Trophoblast cell (in vitro differentiated cells and primary cell): ENCODE measurements around the gene ZNF469.

Experiments
- DNase-seq, 2 donors: peaks; one replicate each; pipeline ENCODE4 v3.0.0-alpha.2; 2016
- H2AFZ ChIP-seq: 2 replicates; pipeline ENCODE4 v1.6.1; 2013; ENCODE audit warnings: low read length, moderate library complexity, mild to moderate bottlenecking; ENCODE audit not compliant: insufficient read depth, poor library complexity
- H2AK5ac ChIP-seq: 2 replicates; pipeline ENCODE4 v1.6.1; 2013; ENCODE audit warnings: mild to moderate bottlenecking, low read length
- H2BK120ac ChIP-seq: 2 replicates; pipeline ENCODE4 v1.6.1; 2013; ENCODE audit warnings: low read length, mild to moderate bottlenecking, moderate library complexity; ENCODE audit not compliant: insufficient read depth, poor library complexity
- H2BK12ac ChIP-seq: 2 replicates; pipeline ENCODE4 v1.6.1; 2013; ENCODE audit warnings: mild to moderate bottlenecking, low read length, moderate library complexity
- H2BK5ac ChIP-seq: 2 replicates; pipeline ENCODE4 v1.6.1; 2013; ENCODE audit warnings: low read length, low read depth, moderate library complexity, mild to moderate bottlenecking; ENCODE audit not compliant: poor library complexity
- H3K14ac ChIP-seq: 2 replicates; pipeline ENCODE4 v1.6.1; 2013; ENCODE audit warnings: mild to moderate bottlenecking, low read length
- H3K18ac ChIP-seq: 2 replicates; pipeline ENCODE4 v1.6.1; 2013; ENCODE audit warnings: mild to moderate bottlenecking, low read length
- H3K23ac ChIP-seq: 2 replicates; pipeline ENCODE4 v1.6.1; 2013; ENCODE audit warnings: low read length
- H3K27ac ChIP-seq: 2 replicates; pipeline ENCODE4 v1.5.1; 2013; ENCODE audit warnings: low read depth, mild to moderate bottlenecking, inconsistent platforms, low read length, moderate library complexity
- H3K27me3 ChIP-seq: 2 replicates; pipeline ENCODE4 v1.6.1; 2013; ENCODE audit warnings: inconsistent platforms, mild to moderate bottlenecking, low read length, moderate library complexity; ENCODE audit not compliant: insufficient read depth
- H3K36me3 ChIP-seq, 2 experiments: 1 replicate in 1 of 2; 2 replicates in 1 of 2; pipeline ENCODE4 v1.6.1; 2013; ENCODE audit warnings: low read length in 2 of 2, mild to moderate bottlenecking in 2 of 2, moderate library complexity in 1 of 2; ENCODE audit not compliant: insufficient read depth in 2 of 2, control insufficient read depth in 1 of 2
- H3K4ac ChIP-seq: 2 replicates; pipeline ENCODE4 v1.6.1; 2013; ENCODE audit warnings: low read depth, mild to moderate bottlenecking, low read length, moderate library complexity
- H3K4me1 ChIP-seq, 2 experiments: 1 replicate in 1 of 2; 2 replicates in 1 of 2; pipeline ENCODE4 v1.6.1; 2013; ENCODE audit warnings: low read length in 2 of 2, mild to moderate bottlenecking in 2 of 2, moderate library complexity in 1 of 2; ENCODE audit not compliant: insufficient read depth in 2 of 2, control insufficient read depth in 1 of 2
- H3K4me2 ChIP-seq: 2 replicates; pipeline ENCODE4 v1.6.1; 2013; ENCODE audit warnings: inconsistent platforms, mild to moderate bottlenecking, low read length, moderate library complexity
- H3K4me3 ChIP-seq: 2 replicates; pipeline ENCODE4 v1.5.1; 2013; ENCODE audit warnings: mild to moderate bottlenecking, low read depth, low read length, inconsistent platforms
- H3K79me1 ChIP-seq: one replicate; pipeline ENCODE4 v1.6.1; 2013; ENCODE audit warnings: low read length
- H3K79me2 ChIP-seq: 2 replicates; pipeline ENCODE4 v1.6.1; 2013; ENCODE audit warnings: low read length, mild to moderate bottlenecking; ENCODE audit not compliant: control insufficient read depth, insufficient read depth, poor library complexity
- H3K9ac ChIP-seq: 2 replicates; pipeline ENCODE4 v1.6.1; 2013; ENCODE audit warnings: mild to moderate bottlenecking, low read length
- H3K9me3 ChIP-seq: 2 replicates; pipeline ENCODE4 v1.6.1; 2013; ENCODE audit warnings: low read depth, mild to moderate bottlenecking, control low read depth, inconsistent platforms, low read length; ENCODE audit not compliant: insufficient read depth
- H4K12ac ChIP-seq: 2 replicates; pipeline ENCODE4 v1.6.1; 2013; ENCODE audit warnings: low read depth, mild to moderate bottlenecking, low read length, moderate library complexity
- H4K8ac ChIP-seq: 2 replicates; pipeline ENCODE4 v1.6.1; 2013; ENCODE audit warnings: low read depth, mild to moderate bottlenecking, low read length, moderate library complexity
- H4K91ac ChIP-seq: one replicate; pipeline ENCODE4 v1.6.1; 2013; ENCODE audit warnings: low read depth, mild to moderate bottlenecking, low read length, moderate library complexity
- WGBS: extraction: QIAGEN DNeasy Blood & Tissue Kit; methylation state at CpG from one replicate; pipeline ENCODE4 v1.1.7; 2013; ENCODE audit warnings: missing lambda C conversion rate; ENCODE audit not compliant: insufficient read length, insufficient coverage; ENCODE audit errors: extremely low coverage; 5-methylcytosine and 5-hydroxymethylcytosine counted together

The ZNF469 gene

DNA sequence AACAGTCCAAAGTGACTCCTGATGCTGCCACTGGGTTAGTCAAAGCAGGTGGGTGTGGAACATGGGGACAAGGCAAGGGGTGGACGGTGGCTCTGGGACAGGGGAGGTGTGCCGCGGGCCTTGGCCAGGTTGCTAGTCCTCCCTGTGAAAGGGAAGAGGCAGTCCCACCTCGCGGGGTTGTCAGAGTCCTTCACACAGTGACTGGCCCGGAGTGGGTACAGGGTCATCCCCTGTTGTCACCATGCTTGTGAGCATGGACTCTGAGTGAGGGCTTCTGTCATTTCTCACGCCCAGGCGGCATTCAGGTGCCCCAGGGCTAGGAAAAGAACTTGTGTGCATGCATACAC is 3.1 kb upstream of the ZNF469 start:
- Histone ChIP-seq H3K27ac (no peak overlapping the region), H3K36me3 (no peaks in the 10 kb centered on the region), H2AFZ (no peak overlapping the region), H3K23ac (no peak overlapping the region), H3K4me1 (peaks cover 0 to 2% of the 10 kb centered on the region in 2 experiments), H3K14ac (no peak overlapping the region), H3K4me2 (no peak overlapping the region), H3K79me1 (no peaks in the 10 kb centered on the region), H4K12ac (no peak overlapping the region), H3K9me3 (peaks cover 27% of the 10 kb centered on the region), H3K79me2 (no peaks in the 10 kb centered on the region), H2BK12ac (no peak overlapping the region), H2BK120ac (no peak overlapping the region), H3K9ac (no peak overlapping the region), H3K27me3 (peaks cover 26% of the 10 kb centered on the region), H4K8ac (no peak overlapping the region), H2AK5ac (no peak overlapping the region), H2BK5ac (no peak overlapping the region), H3K18ac (no peak overlapping the region), H4K91ac (no peak overlapping the region), H3K4ac (no peak overlapping the region), H3K4me3 (no peak overlapping the region)
- WGBS: no CpG with 5 or more reads among the region's 8 CpGs
- no peak for DNase-seq

DNA sequence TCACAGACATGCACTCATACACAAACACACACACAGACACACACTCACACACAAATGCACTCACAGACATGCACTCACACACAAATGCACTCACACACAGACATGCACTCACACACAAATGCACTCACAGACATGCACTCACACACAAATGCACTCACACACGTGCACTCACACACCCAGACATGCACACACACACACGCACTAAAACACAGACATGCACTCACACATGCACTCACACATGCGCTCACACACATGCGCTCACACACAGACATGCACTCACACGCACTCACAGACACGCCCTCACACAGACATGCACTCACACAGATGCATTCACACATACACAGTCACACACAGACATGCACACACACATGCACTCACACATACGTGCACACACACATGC is 2.7 kb upstream of the ZNF469 start:
- H2BK12ac ChIP-seq: no peak overlapping the region
- peak overlapping the region; percentile 47 for H3K23ac ChIP-seq
- H4K91ac ChIP-seq: no peak overlapping the region
- no peaks in the 10 kb centered on the region for H3K79me2 ChIP-seq
- peaks cover 0 to 2% of the 10 kb centered on the region in 2 experiments for H3K4me1 ChIP-seq
- H3K27me3 ChIP-seq: peaks cover 30% of the 10 kb centered on the region
- no peaks in the 10 kb centered on the region for H3K79me1 ChIP-seq
- peaks cover 29% of the 10 kb centered on the region for H3K9me3 ChIP-seq
- H4K8ac ChIP-seq: no peak overlapping the region
- no peak overlapping the region for H2BK120ac ChIP-seq
- H3K4me2 ChIP-seq: no peak overlapping the region
- no peak overlapping the region for H3K9ac ChIP-seq
- no peak overlapping the region for H3K18ac ChIP-seq
- H3K4me3 ChIP-seq: peak overlapping the region; percentile 64
- H2AK5ac ChIP-seq: no peak overlapping the region
- H2AFZ ChIP-seq: no peak overlapping the region
- no peaks in the 10 kb centered on the region for H3K36me3 ChIP-seq
- H2BK5ac ChIP-seq: no peak overlapping the region
- no peak overlapping the region for H3K4ac ChIP-seq
- no peak overlapping the region for H3K27ac ChIP-seq
- H3K14ac ChIP-seq: no peak overlapping the region
- no peak for DNase-seq
- no CpG with 5 or more reads among the region's 7 CpGs for WGBS
- H4K12ac ChIP-seq: no peak overlapping the region

DNA sequence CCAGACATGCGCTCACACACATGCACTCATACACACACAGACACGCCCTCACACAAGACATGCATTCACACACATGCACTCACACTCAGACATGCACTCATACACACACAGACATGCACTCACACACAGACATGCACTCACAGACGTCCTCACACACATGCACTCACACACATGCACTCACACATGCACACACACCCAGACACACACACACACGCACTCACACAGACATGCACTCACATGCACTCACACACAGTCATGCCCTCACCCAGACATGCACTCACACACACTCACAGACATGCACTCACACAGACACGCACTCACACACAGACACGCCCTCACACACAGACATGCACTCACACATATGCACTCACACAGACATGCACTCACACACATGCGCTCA is 2.1 kb upstream of the ZNF469 start:
- Histone ChIP-seq H3K27me3 (peaks cover 31% of the 10 kb centered on the region), H3K4me2 (no peak overlapping the region), H3K9me3 (peaks cover 29% of the 10 kb centered on the region), H2AK5ac (no peak overlapping the region), H3K23ac (peak overlapping the region; percentile 42), H3K79me1 (no peaks in the 10 kb centered on the region), H3K18ac (no peak overlapping the region), H3K4me3 (peak overlapping the region; percentile 64), H2AFZ (no peak overlapping the region), H2BK120ac (no peak overlapping the region), H4K12ac (no peak overlapping the region), H4K8ac (no peak overlapping the region), H3K27ac (no peak overlapping the region), H2BK12ac (no peak overlapping the region), H2BK5ac (no peak overlapping the region), H4K91ac (no peak overlapping the region), H3K36me3 (no peaks in the 10 kb centered on the region), H3K9ac (no peak overlapping the region), H3K14ac (no peak overlapping the region), H3K79me2 (no peaks in the 10 kb centered on the region), H3K4ac (no peak overlapping the region), H3K4me1 (peaks cover 0 to 2% of the 10 kb centered on the region in 2 experiments)
- no CpG with 5 or more reads among the region's 7 CpGs for WGBS
- no peak for DNase-seq

DNA sequence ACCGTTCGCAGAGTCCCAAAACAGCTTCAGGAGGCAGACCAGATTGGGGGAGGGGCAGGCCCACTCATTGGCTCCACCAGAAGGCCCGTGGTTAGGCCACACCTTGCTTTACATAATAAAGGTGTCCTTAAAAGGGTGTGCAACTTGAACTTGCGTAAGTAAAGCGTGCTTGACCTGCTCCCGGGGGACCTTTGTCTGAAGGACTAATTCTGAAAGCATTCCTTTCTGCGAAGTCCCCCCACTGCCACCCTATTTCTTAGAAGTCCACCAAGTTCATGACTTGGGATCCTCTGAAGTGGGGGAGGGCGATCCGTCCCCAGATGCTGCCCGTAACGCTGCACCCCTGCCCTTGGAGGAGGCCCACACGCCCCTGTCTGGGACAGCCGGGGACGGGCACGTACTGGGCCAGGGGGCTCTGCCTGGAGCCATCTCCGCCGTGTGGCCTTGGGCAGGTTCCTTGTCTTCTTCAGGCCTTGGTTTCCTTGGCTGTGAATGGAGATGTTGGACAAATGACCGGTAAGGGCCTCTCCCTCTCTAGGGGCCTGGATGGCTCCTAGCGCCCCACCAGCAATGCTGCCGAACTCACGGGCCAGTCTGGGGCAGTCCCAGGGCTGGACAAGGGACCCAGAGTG is 823 bp upstream of the ZNF469 start:
- Histone ChIP-seq H3K4me1 (peaks cover 0 to 2% of the 10 kb centered on the region in 2 experiments), H3K4ac (no peak overlapping the region), H4K12ac (no peak overlapping the region), H3K27ac (no peak overlapping the region), H2AFZ (no peak overlapping the region), H3K36me3 (no peaks in the 10 kb centered on the region), H2BK120ac (no peak overlapping the region), H3K27me3 (peaks cover 31% of the 10 kb centered on the region), H2BK5ac (no peak overlapping the region), H3K18ac (no peak overlapping the region), H3K4me2 (no peak overlapping the region), H3K79me2 (no peaks in the 10 kb centered on the region), H3K23ac (no peak overlapping the region), H2AK5ac (no peak overlapping the region), H3K14ac (no peak overlapping the region), H3K79me1 (no peaks in the 10 kb centered on the region), H4K91ac (no peak overlapping the region), H3K9me3 (peaks cover 29% of the 10 kb centered on the region), H2BK12ac (no peak overlapping the region), H4K8ac (no peak overlapping the region), H3K4me3 (no peak overlapping the region), H3K9ac (no peak overlapping the region)
- no CpG with 5 or more reads among the region's 21 CpGs for WGBS
- DNase-seq: no peak
